ENCODE measurements around the gene BDH2.
A peak's percentile ranks its signal among the peaks of the same experiment; 100 is the strongest.

The BDH2 gene

GRCh38 chr4:103036169-103036568 is 63.5 kb downstream of the BDH2 start:
- no peak for TF ChIP-seq JUND (IDR thresholded peaks at IDR 0.05; ENCODE audit: low read depth)
- no peak for DNase-seq (ENCODE audit: low read depth in 1 of 2, low spot score in 1 of 2)
- in situ Hi-C loops (cut with HindIII; ENCODE audit: low pct_unique_long_range_greater_than_20kb, low sequenced_read_pairs), result no loop called here

- TF ChIP-seq JUND (IDR thresholded peaks at IDR 0.05; ENCODE audit: low read depth), result no peak
- peak in 1 of 2 experiments; percentile 42 for DNase-seq (ENCODE audit: low read depth in 1 of 2, low spot score in 1 of 2)
- in situ Hi-C loops (cut with HindIII; ENCODE audit: low pct_unique_long_range_greater_than_20kb, low sequenced_read_pairs), result no loop called here
Measured at GRCh38 chr4:103032574-103032973, 67.1 kb downstream of the BDH2 start.

- in situ Hi-C loops (cut with HindIII; ENCODE audit: low pct_unique_long_range_greater_than_20kb, low sequenced_read_pairs), result no loop called here
- TF ChIP-seq JUND (IDR thresholded peaks at IDR 0.05; ENCODE audit: low read depth), result no peak
- no peak for DNase-seq (ENCODE audit: low read depth in 1 of 2, low spot score in 1 of 2)
Measured at GRCh38 chr4:103030791-103031190, 68.8 kb downstream of the BDH2 start.

- no peak for DNase-seq (ENCODE audit: low read depth in 1 of 2, low spot score in 1 of 2)
- in situ Hi-C loops (cut with HindIII; ENCODE audit: low pct_unique_long_range_greater_than_20kb, low sequenced_read_pairs), result no loop called here
- TF ChIP-seq JUND (IDR thresholded peaks at IDR 0.05; ENCODE audit: low read depth), result no peak
Measured at GRCh38 chr4:103029300-103029699, 70.3 kb downstream of the BDH2 start.
